NCI-H2081 treated with DMSO at 0.1 percent for 48 hours (cell line): ENCODE results near the gene EPHB1.

Source experiments
- DNase-seq: peaks from one replicate; lab custom pipeline; 2025; lab: John Stamatoyannopoulos, UW

The EPHB1 gene

DNA sequence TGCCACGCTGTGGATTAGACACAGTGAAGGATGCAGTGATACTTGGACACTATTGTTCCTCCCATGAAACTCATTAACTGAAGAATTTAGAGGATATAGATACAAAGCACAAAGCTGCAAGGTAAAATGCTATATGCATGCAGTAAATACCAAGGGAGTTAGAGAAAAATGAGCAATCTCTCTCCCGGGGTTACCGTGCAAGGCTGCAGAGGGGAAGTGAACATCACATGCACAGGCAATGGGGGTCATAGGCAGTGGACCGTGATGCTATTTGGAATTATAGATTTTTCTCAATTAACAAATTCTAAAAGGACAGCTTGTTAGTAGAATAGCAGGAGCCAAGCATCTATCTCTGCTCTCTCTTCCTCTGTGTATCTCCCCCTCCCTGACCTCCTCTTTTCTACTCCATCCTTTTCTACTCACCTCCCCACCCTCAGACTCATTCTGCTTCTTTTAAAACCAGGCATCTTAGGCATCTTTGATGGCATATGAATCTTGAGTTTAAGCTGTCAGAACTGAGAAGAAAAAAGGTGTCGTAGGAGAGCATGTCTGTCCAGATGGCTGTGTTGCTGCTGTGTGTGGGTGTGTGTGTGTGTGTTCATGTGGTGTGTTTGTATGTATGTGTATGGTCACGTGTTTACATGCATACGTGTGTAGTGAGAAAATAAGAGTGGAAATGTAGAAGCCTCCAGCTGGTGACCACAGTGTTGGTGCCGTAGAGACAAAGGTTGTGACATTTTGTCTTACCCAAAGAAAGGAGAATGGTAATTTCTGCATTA lies 339.0 kb downstream of the EPHB1 start:
- no peak for DNase-seq

DNA sequence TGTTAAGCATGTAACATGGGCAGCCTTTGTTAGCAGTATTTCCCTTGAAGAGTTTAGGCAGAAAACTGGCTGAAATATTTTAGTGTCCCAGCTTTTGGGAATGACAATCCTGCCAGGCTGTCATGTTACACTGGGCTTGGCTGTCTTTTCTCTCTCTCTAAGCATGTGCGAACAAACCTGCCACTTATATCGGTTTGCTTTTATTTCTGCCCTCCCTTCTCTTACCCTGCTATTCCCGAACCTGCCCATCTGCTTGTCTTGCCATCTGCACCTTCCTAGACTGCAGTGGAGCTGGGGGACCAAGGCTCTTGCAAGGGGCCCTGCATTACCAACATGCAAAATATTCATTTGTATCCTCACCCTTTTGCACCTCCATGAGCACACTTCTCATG lies 339.6 kb downstream of the EPHB1 start:
- DNase-seq: no peak

DNA sequence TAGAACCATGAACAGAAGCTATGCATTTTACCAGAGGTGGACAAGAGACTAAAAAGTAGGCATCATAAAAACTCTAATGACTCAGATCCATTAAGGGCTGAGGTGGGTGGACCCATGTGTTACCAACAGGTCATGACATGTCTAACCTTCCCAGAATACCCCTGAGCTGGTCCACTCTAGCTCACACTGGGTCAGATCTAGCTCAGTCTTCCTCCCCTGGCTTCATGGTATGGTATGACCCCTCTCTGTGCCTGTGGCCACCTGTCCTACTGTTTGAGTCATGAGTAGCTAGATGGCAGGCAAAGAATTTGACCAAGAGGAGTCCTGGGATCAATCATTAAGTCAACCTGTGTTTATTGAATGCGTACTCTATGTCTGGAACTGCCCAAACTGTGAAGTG lies 340.4 kb downstream of the EPHB1 start:
- no peak for DNase-seq

DNA sequence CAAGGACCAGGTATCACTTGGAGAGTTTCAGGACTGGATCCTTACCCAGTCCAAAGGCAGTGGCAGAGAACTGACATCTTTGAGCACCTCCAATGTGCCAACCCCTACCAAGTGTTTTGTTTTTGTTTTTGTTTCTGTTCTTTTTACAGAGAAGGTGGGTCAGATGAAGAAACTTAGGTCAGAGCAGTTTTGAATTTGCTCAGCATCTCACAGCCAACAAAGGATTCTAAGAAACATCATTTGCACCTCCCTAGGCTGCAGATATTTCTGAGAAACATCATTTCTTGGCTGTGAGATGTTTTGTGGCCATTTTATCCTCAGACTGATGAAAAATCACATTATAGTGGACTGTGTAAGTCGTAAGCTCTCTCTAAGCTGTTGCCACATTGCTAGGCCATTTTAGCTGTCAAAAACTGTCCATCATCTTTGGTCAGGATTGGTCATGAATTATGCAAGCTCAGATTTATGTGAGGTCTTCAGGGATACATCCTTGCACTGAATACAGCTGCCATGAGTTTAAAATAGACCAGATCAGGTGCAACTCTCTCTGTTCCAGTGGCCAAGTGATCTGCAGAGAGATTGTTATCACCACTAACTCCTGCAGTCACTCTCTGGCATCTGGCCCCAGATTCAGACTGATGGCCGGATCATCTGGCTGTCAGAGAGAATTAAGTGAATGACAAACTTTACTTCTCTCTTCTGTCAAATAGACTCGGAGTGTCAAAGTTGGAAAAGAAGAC lies 341.5 kb downstream of the EPHB1 start:
- DNase-seq: no peak

DNA sequence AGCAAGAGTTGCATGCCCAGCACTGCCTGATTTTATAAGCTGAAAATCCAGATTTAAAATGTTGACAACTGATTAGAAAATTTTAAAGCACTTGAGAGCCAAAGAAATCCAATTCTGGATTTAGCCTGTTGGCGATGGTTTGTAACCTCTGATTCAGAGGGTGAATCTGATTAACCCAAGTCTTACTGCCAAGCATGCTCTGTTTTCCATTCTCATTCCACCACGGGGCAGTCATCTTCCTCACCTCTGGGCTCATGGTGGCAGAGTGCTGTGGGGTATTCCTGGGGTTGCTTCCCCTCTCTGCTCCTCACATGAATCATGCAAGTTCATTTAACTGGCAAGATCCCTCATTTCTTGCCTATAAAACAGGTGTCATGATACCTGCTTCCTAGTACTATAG lies 342.2 kb downstream of the EPHB1 start:
- DNase-seq: no peak

DNA sequence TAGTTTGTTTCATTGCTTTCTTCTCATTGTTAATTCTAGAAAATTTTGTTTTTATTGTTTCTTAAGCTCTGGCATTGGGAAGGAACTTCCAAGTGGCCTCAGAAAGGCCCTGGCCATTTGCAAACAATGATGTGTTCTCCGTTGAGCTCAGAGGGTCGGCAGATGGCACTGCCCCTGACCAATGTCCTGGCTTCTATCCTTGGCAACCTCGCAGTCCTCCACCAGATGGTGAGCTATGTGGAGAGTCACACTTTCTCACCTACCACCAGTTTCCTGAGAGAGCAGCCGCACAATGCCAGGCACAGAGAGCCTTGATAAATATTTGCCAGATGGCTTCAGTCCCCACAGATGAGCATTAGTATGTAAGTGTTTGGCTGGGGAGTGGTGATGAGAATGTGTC lies 343.7 kb downstream of the EPHB1 start:
- DNase-seq: no peak

DNA sequence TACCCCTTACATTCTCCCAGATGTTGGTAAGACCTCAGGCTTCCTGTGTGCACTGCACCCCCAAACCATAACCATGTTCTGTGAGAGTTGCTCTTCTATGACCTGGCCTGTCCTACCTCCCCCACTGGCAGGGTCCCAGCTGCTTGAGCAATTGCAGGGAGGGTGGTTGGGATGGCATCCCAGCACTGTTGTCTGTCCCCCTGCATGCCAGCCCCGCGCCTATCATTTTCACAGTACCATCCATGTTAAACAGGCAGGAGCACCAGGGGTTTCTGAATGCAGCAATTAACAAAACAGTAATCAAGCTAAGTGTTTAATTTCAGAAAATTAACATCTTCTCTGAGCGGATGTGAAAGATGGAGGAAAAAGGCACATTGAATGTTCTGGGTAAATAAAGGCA lies 345.5 kb downstream of the EPHB1 start:
- DNase-seq: no peak

DNA sequence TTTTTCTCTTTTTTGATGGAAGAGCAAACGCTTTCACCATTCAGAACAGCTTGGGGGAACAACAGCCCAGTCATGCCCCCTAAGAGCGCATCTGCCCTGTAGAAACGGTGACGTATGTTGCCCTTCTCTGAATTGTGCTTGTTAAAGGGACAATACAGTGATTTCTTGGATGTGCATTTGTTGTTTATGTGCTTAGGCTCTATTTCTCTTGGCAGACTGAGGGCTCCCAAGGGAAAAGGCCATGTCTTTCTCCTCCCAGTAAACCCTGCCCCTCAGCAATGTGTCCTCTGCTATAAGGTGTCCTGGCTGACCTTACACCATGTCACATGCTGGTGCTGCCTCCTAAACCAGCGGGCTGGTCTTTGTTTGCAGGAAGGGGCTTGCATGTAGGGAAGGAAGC lies 346.1 kb downstream of the EPHB1 start:
- DNase-seq: no peak

DNA sequence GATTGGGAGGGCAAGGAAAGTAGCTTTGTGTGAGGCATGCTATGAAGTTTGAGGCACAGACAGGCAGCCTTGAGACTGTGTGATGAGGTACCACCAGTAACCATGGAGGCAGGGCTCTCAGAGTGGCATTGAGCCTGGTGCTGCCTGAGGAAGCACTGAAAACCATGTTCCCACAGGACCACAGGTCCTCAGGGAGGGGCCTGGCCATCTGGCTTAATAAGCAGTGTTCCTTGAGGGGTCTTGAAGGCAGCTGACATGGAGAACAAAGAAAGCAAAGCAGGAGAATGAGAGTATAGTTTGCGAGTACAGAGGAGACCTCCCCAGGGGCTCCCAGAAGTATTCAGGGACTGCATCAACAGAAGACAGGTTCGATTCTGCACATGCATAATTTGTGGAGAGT lies 346.6 kb downstream of the EPHB1 start:
- no peak for DNase-seq

DNA sequence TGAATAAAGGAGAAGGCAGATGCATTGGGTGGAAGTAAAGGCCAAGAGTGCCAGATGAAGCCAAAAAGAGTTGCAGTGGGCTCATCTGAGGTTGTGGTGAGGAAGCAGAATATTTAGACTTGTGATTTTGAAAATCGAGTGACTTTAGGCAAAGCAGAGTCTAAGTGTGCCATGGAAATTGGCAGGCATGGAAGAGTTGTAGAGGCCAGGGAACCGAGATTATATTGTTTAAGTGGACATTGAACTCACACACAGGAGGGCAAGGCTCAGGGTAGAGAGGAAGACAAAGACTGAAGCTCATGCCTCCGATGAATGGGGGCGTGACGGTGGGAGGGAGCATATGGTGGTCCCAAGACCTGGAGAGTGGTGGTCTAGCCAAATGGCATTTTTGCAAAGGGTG lies 347.5 kb downstream of the EPHB1 start:
- DNase-seq: no peak

DNA sequence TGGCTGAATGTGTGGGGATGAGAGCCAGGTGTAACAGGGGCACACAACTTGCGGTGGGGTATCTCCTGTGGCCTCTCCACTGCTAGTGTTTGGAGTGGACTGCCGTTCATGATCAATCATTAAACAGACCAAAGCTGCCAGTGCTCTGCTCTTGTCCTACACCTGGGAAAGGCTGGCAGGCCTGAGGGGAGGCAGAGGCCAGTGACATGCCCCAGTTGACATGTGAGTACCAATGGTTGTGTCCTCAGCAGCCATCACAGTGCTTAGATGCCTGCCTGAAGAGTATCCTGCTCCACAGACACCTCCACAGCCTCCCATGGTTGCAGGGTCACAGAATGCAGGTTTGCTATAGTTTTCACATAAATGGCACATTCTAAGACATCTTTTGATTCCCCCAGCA lies 348.4 kb downstream of the EPHB1 start:
- DNase-seq: no peak

DNA sequence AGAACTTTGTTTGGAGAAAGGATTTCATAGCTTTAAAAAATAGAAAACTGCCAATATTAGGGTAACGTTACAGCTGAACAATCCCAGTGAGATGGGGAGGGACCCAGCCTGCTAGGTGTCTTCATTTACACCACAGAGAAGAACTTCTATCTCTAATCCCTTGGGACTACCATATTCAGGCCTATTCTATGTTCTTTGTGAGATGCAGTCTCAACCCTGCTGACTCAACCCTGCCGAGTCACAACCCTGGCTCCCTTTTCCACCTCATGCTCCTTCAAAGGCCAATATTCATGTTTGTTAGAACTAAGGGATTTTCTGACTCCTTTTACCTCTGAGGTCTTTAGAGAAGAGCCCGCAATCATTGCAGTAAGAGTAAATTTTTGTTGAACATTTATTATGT lies 350.5 kb downstream of the EPHB1 start:
- DNase-seq: no peak

DNA sequence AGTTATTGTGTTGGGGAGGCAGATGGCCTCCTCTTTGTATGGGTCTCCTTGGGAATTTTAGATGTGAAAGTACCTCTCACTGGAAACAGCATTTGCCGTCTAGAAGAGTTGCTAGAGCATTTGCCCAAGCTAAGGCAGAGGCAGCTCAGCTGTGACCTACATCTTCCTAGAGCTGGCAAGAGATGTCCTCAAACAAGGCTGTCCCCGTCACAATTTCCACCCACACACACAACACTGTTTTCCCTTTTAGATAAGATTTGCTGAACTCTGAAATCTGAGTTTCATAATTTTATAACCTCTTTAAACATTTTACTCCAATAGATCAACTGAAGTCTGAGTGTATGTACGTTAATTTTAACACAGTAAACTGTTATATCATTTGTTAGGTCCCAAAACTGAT lies 352.6 kb downstream of the EPHB1 start:
- DNase-seq: no peak

DNA sequence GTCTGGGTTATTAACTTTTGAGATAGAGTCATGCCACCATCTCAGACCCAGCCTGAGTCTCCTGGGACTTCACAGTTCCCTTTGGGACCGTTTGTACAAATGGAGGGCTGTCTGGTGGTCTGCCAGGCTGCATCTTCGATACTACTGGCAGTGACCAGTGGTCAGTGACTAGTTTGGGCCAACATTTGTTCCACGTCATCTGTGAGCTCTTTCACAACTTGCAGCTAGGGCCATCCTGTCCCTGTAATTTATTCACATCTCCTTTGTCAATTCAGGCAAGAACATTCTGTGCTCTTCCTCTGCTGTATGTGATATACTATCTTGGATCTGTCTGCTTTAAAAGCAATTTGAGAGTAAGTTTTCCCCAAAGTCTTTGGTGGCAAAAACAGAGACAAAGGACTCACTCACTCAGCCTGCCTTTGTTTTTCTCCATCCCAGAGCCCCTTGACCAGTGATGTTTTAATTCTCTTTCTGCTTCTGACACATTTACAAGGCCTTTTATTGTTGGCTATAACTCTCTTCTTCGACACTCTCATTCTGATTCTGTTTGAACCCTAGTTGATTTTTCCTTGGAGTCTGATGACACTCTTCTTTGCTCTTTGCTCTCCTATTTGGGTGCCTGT lies 353.4 kb downstream of the EPHB1 start:
- no peak for DNase-seq

DNA sequence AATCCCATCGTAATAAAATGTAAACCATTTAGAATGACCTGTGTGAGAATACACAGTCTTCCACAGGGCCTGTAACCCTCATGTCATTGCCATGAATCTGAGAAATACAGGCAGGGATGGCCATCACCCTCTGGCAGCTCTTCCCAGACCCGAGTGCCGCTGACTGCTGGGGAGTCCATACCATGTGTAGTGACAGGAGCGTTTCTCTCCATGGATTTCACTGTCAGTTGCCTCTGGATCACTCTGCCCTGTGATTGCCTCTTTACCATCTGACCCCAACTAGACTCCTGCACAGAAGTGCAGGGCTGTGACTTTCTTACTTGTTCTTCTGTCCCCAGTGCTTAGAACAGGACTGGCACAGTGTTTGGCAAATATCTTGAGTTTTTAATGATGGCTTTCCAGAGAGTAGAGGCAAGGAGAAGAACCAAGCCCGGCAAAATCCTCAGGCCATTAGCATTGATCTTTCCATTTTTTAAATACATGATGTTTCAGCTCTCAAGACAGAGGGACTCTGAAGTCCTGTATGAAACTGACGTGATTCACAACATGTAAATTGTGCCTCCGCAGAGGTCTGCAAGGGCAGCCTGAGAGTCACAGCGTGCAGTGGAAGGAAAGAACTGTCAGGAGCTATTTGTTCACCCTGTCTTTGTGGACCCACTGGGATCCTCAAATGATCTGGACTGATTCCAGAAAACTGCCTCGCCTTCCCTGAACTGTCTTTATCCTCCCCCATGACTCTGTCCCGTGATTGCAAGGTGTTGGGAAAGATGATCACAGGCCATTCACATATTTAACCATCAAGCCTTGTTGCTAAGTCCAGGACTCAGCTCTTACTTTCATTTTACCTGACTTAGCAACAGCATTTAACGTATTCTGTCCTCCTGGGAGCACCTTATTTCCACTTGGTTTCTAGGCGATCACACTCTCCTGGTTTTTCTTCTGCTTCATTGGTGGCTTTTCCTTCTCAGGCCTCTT lies 354.9 kb downstream of the EPHB1 start:
- DNase-seq: no peak

DNA sequence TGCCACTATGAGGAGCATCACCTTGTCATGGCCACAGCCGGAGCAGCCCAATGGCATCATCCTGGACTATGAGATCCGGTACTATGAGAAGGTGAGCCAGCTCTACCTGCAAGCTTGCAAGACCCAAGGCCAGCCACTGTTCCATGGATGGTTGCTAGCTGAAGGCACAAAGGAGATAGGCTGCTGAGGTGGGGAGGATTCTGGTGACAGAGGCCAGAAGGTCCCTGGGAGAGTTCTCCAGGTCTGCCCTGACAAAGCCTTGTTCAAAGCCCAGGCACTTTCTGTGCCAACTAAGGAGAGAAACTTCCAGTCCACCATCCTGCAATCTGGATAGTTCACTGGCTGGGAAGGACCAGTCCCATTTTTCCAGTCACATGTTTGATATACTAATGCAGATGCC lies 359.1 kb downstream of the EPHB1 start:
- DNase-seq: no peak

DNA sequence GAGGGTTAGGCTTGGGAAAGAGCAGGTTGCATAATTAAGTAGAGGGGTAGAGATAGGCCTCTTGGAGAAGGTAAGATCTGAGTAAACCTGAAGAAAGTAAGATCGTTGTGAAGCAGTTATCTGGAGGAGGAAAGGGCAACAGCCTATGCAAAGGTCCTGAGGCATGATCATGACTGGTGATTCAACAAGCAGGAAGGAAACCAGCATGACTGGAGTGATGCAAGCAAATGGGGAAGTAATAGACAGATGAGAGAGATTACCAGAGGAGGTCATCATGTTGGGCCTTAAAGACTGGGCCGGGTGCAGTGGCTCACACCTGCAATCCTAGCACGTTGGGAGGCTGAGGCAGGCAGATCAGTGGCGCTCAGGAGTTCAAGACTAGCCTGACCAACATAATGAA lies 360.2 kb downstream of the EPHB1 start:
- DNase-seq: no peak

DNA sequence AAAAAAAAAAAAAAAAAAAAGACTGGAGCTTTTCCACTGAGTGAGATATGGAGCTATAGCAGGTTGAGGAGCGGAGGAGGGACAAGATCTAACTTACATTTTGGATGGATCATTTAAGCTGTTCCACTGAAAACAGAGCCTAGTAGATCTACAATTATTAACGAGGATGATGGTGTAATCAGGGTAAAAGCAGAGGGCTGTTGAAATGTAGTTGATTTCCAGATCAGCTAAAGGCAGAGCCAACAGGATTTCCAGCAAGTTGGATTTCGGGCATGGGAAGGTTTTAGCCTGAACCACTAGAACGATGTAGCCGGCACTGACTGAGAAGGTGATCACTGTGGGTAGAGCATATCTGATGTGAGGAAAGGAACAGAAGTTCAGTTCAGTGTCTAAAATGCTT lies 360.7 kb downstream of the EPHB1 start:
- no peak for DNase-seq

DNA sequence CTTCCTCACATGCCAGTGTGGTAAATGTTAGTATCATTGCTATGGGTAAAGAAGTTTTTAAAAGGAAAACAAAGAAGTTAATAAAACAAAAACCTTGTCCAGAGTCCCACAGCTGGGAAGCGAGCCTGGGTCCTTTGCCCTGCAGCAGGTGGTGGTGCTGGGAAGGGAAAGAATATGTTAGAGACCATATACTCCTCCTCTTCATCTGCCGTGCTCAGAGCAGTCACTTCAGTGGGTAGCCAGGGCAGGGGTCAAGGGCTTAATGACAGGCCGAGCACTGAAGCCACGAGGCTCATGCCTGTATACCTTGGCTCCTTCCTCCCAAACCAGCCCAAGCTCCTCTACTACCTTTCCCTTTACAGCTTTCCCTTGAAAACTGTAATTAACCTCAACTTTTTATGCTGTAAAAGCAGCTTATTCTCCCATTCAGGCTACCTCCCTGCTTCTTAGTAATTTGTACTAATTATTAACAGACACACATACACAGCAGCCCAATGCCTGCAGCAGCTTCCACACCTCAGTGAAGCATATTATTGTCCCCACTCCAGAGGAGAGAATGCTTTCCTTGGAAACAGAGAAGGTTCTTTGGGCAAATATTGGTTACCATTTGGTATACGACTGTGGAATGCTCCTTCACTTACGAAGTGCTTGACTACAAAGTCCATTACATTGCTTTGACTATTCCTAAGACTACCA lies 362.1 kb downstream of the EPHB1 start:
- DNase-seq: no peak

DNA sequence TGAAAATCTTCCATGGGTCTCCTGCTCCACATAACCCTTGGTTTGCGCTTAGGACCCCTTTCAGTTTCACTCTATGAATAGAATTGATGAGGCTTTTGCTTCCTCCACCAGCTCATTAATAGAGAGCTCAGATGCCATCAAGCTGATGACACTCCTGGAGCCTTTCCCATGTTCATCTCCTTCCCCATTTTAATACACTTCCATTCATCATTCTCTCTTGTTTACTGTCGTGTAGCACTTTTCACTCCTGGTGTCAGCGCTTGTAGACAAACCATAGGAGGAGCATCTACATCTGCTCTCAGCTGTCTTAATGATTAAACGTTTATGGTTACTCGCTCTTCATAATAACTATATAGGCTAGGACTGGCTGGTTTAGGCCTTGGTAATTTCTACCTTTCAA lies 363.5 kb downstream of the EPHB1 start:
- no peak for DNase-seq

DNA sequence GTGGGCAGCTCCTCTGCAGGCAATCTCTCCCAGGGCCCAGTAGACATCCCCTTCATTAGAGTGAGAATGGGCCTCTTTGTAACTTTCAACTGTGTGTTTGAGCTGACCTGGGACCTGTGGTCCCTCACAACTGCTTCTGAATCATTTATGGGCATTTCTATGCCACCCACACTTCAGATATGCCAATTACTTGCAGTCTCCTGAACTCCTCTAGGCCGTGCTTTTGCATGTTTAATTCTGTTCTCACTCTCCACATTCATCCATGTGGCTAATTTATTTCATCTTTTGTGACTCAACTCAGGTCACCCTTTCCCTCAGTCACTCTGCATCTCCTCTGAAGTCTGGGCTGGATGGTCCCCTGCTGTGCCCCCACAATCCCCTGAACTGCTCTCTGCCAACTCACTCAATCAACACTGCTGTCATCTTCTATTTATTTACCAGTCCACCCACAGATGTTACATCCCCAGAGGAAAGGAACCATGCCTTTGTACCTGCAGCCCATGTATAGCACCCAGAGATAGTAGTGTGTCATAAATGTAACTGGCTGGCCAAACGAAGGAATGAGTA lies 364.7 kb downstream of the EPHB1 start:
- no peak for DNase-seq
